BE2C (cell line): Measurements from ENCODE around the gene THNSL1.

ENCODE experiments used
- DNase-seq: peaks from one replicate; pipeline ENCODE4 v3.0.0-alpha.2; 2020
- H3K27me3 ChIP-seq: fragments of 250-450 bp; sonication (Bioruptor Pico); 2 replicates; pipeline ENCODE4 v1.5.1; 2020; ENCODE audit warnings: mild to moderate bottlenecking
- H3K36me3 ChIP-seq: fragments of 250-450 bp; sonication (Bioruptor Pico); 2 replicates; pipeline ENCODE4 v1.5.1; 2020; ENCODE audit warnings: mild to moderate bottlenecking
- H3K4me1 ChIP-seq: fragments of 250-450 bp; sonication (Bioruptor Pico); 2 replicates; pipeline ENCODE4 v1.5.1; 2020
- H3K4me3 ChIP-seq: 2 replicates; pipeline ENCODE4 v1.5.1; 2011; ENCODE audit warnings: low read depth, low read length
- H3K9me3 ChIP-seq: fragments of 250-450 bp; sonication (Bioruptor Pico); 2 replicates; pipeline ENCODE4 v1.5.1; 2020
- TF ChIP-seq, protein P1 (sequence below): IDR thresholded peaks from 2 replicates; pipeline ENCODE4 v1.5.1; 2012; ENCODE audit warnings: mild to moderate bottlenecking, low read depth, low read length

Gene THNSL1

DNA sequence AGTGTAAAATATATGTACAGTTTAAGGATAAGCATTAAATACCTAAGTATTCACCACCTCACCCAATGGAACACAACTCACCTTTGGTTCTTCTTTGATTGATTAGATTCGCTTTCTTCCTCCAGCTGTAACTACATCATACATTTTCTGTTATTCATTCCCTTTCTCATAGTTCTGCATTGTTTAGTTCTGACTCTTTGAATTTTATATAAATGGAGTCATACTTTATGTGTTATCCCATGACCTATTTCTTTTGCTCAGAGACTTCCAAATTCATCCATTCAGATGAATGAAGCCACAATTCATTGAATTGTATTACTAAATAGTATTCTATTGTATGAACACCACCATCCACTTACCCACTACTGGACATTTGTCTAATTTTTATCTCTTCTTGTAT is 12.3 kb downstream of the THNSL1 start:
- TF ChIP-seq, protein P1, sequence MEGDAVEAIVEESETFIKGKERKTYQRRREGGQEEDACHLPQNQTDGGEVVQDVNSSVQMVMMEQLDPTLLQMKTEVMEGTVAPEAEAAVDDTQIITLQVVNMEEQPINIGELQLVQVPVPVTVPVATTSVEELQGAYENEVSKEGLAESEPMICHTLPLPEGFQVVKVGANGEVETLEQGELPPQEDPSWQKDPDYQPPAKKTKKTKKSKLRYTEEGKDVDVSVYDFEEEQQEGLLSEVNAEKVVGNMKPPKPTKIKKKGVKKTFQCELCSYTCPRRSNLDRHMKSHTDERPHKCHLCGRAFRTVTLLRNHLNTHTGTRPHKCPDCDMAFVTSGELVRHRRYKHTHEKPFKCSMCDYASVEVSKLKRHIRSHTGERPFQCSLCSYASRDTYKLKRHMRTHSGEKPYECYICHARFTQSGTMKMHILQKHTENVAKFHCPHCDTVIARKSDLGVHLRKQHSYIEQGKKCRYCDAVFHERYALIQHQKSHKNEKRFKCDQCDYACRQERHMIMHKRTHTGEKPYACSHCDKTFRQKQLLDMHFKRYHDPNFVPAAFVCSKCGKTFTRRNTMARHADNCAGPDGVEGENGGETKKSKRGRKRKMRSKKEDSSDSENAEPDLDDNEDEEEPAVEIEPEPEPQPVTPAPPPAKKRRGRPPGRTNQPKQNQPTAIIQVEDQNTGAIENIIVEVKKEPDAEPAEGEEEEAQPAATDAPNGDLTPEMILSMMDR = no peak
- no peak overlapping the region for H3K4me3 ChIP-seq
- H3K36me3 ChIP-seq = no peaks in the 10 kb centered on the region
- no peaks in the 10 kb centered on the region for H3K9me3 ChIP-seq
- no peak for DNase-seq
- H3K4me1 ChIP-seq = no peaks in the 10 kb centered on the region
- no peaks in the 10 kb centered on the region for H3K27me3 ChIP-seq

DNA sequence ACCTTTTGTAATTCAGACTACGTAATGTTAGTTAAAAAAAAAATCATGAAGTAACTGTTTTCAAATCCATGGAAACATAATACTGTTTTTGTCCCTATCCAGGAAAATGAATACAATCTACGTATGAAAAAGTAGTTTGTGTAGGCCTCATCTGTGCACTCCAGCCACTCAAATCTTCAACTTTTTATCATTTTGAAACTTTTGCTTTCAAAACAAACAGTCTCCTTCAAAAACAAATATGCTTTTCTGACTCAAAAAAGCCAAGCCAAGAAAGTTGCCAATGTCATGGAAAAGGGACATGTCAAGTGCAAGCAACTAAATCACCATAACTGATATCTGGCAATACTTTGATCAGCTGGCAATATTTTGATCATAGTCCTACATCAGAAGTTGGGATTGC is 13.1 kb downstream of the THNSL1 start:
- no peak overlapping the region for H3K4me3 ChIP-seq
- H3K4me1 ChIP-seq = no peaks in the 10 kb centered on the region
- H3K9me3 ChIP-seq = no peaks in the 10 kb centered on the region
- H3K27me3 ChIP-seq = no peaks in the 10 kb centered on the region
- H3K36me3 ChIP-seq = no peaks in the 10 kb centered on the region
- TF ChIP-seq, protein P1 = no peak
- no peak for DNase-seq

DNA sequence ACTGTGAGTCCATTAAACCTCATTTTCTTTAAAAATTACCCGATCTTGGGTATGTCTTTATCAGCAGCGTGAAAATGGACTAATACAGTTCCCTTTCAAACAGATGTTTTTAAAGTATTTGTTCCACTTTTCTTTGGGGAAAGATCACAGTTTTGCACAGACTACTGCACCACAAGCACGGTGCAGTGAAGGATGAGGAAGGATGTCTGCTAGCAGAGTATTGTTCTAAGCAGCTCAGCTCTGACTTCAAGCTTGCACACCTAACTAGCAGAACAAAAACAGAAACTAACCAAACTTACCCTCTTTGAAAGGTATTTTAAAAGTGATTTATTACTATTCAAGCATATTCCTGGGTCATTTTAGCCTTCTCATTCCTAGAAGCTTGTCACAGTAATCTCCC is 20.0 kb downstream of the THNSL1 start:
- no peaks in the 10 kb centered on the region for H3K9me3 ChIP-seq
- DNase-seq = no peak
- no peaks in the 10 kb centered on the region for H3K27me3 ChIP-seq
- no peaks in the 10 kb centered on the region for H3K4me1 ChIP-seq
- H3K4me3 ChIP-seq = no peak overlapping the region
- no peaks in the 10 kb centered on the region for H3K36me3 ChIP-seq
- TF ChIP-seq, protein P1 = no peak

DNA sequence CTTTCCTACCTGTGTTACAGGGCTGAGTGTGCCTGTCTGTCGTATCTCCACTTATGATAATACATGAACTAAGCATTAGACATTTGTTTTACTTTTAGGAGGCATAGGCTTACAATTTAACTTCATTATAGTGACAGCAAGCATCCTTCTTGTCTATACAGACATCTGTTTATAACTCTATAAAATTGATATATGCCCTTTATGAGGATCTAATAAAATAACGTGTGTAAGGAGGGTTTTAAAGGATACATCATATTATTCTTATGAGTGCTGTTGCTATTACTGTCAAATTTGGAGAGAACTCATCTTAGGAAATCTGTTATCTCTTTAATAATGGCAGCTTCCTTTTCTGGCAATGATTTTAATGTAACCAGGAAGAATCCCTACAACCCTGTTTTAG is 21.9 kb downstream of the THNSL1 start:
- H3K9me3 ChIP-seq = no peaks in the 10 kb centered on the region
- DNase-seq = no peak
- H3K27me3 ChIP-seq = no peaks in the 10 kb centered on the region
- H3K4me1 ChIP-seq = no peaks in the 10 kb centered on the region
- H3K4me3 ChIP-seq = no peak overlapping the region
- TF ChIP-seq, protein P1 = no peak
- no peaks in the 10 kb centered on the region for H3K36me3 ChIP-seq

DNA sequence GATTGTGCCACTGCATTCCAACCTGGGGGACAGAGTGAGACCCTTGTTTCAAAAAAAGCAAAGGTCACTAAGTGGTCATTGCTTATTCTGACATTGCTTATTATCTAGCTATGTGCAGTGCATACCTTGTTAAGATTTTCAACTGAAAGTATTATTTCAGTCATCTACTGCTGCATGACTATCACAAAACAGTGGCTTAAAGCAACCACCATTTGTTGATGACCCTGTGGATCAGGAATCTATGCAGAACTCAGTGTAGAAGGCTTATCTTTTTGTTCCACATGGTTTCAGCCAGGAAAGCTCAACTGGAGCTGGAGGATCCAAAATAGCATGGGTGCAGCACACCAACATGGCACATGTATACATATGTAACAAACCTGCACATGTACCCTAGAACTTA is 23.1 kb downstream of the THNSL1 start:
- H3K9me3 ChIP-seq = no peaks in the 10 kb centered on the region
- no peak for DNase-seq
- no peaks in the 10 kb centered on the region for H3K4me1 ChIP-seq
- no peaks in the 10 kb centered on the region for H3K36me3 ChIP-seq
- no peak overlapping the region for H3K4me3 ChIP-seq
- TF ChIP-seq, protein P1 = no peak
- no peaks in the 10 kb centered on the region for H3K27me3 ChIP-seq

DNA sequence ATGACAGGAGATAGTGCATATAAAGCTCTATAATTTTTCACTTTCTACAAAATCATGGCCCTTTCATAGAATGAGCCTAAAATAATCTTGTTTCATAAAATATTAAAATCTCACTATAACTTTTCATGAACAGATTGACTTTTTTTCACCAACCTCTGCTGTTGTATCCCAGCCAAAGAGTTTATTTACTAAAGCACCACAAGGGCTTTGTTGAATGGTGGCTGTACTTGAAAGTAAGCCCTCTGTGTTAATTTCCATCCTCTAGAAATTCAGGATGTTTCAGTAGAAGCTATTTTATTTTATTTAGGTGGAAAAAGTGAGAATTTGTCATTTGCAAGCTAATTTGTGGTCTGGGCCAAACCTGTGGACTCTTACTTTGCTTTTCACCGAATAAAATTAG is 30.2 kb downstream of the THNSL1 start:
- TF ChIP-seq, protein P1 = no peak
- no peaks in the 10 kb centered on the region for H3K36me3 ChIP-seq
- H3K27me3 ChIP-seq = no peaks in the 10 kb centered on the region

More for the DNA sequence above, 30.2 kb downstream of the THNSL1 start:
- H3K4me3 ChIP-seq = no peak overlapping the region
- H3K4me1 ChIP-seq = no peaks in the 10 kb centered on the region
- DNase-seq = no peak
- no peaks in the 10 kb centered on the region for H3K9me3 ChIP-seq
